ENCODE results near the gene CCDC88C. TPM values are rescaled to one million over a fixed set of nuclear protein-coding genes. Genes with fewer than 3 reads are reported as not detected.
A peak's percentile ranks its signal among the peaks of the same experiment; 100 is the strongest.

The CCDC88C gene
- polyA plus RNA-seq, 3 donors from 2014 or later: 19.5 to 58.2 (median 21.2) TPM

- Mint-ChIP-seq H3K4me1 (peaks cover 58 to 66% of the 10 kb centered on the region in 2 donors), H3K9me3 (no peaks in the 10 kb centered on the region), H3K27ac (peak overlapping the region in 5 of 6 donors; percentile 49 to 100 (median 95)), H3K4me3 (peak overlapping the region in 1 of 5 donors; percentile 3), H3K36me3 (peaks cover 0 to 36% (median 8%) of the 10 kb centered on the region in 3 donors), H3K27me3 (ENCODE audit: low read depth in 3 of 3) (peaks cover 2 to 21% (median 17%) of the 10 kb centered on the region in 3 donors)
- no peak for DNase-seq
These were observed 84.5 kb downstream of the CCDC88C start for GRCh38 chr14:91332986-91333649.

DNA sequence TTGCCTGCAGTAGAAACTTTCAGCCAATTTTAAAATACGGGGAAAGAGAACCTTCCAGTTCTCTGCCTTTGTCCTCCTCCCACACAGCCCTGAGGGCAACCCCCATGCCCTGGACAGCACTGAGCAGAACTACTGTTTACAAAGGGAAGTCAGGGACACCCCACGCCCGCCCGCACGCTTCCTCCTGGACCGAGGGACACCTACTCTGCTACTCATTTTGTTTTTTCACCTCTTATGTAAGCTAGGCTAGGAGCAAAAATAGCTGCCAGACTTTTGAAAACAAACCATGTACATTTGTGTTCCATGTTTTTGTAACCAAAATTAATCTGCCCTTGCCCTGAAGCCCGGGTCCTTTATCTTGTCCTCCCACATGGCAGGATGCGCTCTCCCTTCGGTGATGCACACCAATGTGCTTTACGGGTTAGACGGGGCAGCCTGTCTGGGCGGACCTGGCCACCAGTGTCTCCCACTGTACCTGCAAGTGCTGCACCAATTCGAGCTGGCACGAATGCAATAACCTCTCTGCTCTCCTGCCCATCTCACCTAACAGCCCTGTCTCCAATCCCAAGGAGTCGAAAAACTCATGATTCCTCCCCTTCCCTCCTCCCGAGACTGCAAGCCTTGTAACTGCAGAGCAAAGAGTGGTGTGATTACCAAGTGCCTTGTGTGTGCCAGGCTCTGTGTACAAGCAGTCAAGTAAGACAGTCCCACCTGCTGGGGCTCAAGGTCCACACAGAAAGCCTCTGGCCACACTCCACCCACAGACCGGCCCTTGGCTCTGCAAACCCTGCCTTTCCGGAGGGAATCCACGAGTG lies 85.2 kb downstream of the CCDC88C start:
- Mint-ChIP-seq H3K9me3 (no peaks in the 10 kb centered on the region), H3K36me3 (peaks cover 0 to 36% (median 8%) of the 10 kb centered on the region in 3 donors), H3K4me1 (peaks cover 66 to 74% of the 10 kb centered on the region in 2 donors), H3K4me3 (peak overlapping the region; percentile 6 to 63 (median 46)), H3K27me3 (ENCODE audit: low read depth in 3 of 3) (peaks cover 2 to 25% (median 24%) of the 10 kb centered on the region in 3 donors), H3K27ac (peak overlapping the region; percentile 85 to 100 (median 96))
- DNase-seq: no peak

- Mint-ChIP-seq H3K27me3 (ENCODE audit: low read depth in 3 of 3) (peaks cover 2 to 29% (median 25%) of the 10 kb centered on the region in 3 donors), H3K4me3 (peak overlapping the region in 4 of 5 donors; percentile 48 to 55 (median 50)), H3K36me3 (peaks cover 0 to 40% (median 12%) of the 10 kb centered on the region in 3 donors), H3K4me1 (peaks cover 72 to 80% of the 10 kb centered on the region in 2 donors), H3K27ac (peak overlapping the region; percentile 87 to 100 (median 96)), H3K9me3 (no peaks in the 10 kb centered on the region)
- no peak for DNase-seq
These were observed 85.9 kb downstream of the CCDC88C start for GRCh38 chr14:91331721-91332120.

- Mint-ChIP-seq H3K27ac (peak overlapping the region; percentile 92 to 100 (median 96)), H3K36me3 (peaks cover 0 to 43% (median 13%) of the 10 kb centered on the region in 3 donors), H3K4me3 (peak overlapping the region; percentile 46 to 72 (median 52)), H3K27me3 (ENCODE audit: low read depth in 3 of 3) (peaks cover 2 to 37% (median 25%) of the 10 kb centered on the region in 3 donors), H3K4me1 (peaks cover 81 to 87% of the 10 kb centered on the region in 2 donors), H3K9me3 (no peaks in the 10 kb centered on the region)
- peak in 2 of 3 donors; percentile 32 to 34 for DNase-seq
These were observed 86.8 kb downstream of the CCDC88C start for GRCh38 chr14:91330856-91331255.

DNA sequence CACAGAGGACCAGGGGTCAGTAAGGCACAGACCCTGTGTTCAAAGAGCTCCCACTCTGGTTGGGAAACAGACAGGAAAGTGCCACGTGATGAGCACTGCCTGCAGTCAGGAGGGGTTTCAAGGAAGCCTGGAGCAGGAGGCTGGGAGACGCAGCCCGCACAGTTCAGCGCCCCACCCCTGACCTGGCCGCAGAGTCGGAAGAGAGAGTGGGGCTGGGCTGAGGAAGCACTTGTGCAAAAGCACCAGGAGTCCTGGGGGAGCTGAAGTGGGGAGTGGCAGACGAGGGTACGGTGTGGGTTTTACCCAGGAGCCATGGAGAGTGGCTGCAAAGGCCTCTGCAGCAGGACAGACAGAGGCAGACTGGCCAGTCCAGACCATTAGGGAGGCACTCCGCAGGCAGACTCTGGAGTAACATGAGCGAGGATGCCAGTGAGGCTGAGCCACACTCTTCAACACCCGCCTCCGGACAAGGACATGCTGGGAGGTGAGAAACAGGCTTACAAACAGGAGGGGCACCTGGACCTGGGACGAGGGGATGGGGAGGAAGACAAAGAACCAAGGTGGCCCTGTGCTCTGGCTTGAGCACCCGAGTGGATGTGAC lies 87.4 kb downstream of the CCDC88C start:
- Mint-ChIP-seq H3K27me3 (ENCODE audit: low read depth in 3 of 3) (peaks cover 2 to 41% (median 29%) of the 10 kb centered on the region in 3 donors), H3K9me3 (no peaks in the 10 kb centered on the region), H3K36me3 (peaks cover 0 to 41% (median 7%) of the 10 kb centered on the region in 3 donors), H3K4me3 (peak overlapping the region; percentile 46 to 72 (median 58)), H3K27ac (peak overlapping the region; percentile 92 to 100 (median 96)), H3K4me1 (peaks cover 84 to 87% of the 10 kb centered on the region in 2 donors)
- no peak for DNase-seq

GRCh38 chr14:91329486-91330014 lies 88.1 kb downstream of the CCDC88C start:
- peaks cover 0 to 42% (median 7%) of the 10 kb centered on the region in 3 donors for H3K36me3 Mint-ChIP-seq
- H3K4me1 Mint-ChIP-seq: peaks cover 91 to 94% of the 10 kb centered on the region in 2 donors
- no peak for DNase-seq
- H3K4me3 Mint-ChIP-seq: peak overlapping the region in 2 of 5 donors; percentile 52 to 72
- peaks cover 2 to 44% (median 35%) of the 10 kb centered on the region in 3 donors for H3K27me3 Mint-ChIP-seq (ENCODE audit: low read depth in 3 of 3)
- H3K27ac Mint-ChIP-seq: peak overlapping the region; percentile 92 to 100 (median 96)
- H3K9me3 Mint-ChIP-seq: no peaks in the 10 kb centered on the region

GRCh38 chr14:91328313-91329050 lies 89.1 kb downstream of the CCDC88C start:
- DNase-seq: no peak

DNA sequence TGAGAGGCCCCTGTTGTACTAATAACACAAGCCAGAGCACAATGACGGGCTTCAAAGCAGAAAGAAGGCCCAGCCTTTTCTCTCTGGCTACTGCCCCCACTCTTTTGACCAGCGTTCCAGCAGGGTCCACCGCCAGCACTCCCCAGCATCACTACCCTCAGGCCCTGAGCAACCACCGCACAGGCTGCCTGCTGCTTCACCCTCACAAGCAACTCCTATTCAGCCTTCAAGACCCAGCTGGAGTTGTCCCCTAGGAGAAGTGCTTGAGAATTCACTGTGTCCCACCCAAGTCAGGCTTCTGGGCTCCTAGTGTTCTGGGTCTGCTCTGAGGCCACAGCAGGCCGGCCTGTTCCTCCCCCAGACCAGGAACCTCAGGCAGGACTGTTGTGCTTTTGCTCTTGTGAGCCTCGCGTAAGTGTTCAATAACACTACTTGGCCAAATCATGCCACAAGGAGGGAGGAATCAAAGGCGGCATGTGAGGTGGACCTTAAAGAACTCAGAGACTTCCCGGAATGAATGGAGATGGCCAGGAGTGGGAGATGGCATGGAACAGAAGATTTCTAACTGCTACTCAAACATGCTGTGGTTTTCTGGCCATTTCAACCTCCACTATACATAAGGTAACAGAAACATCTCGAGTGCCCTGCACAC lies 89.8 kb downstream of the CCDC88C start:
- H3K4me3 Mint-ChIP-seq: peak overlapping the region in 1 of 5 donors; percentile 23

More at GRCh38 chr14:91328313-91329050, 89.1 kb downstream of the CCDC88C start:
- Mint-ChIP-seq H3K4me3 (peak overlapping the region in 1 of 5 donors; percentile 30), H3K4me1 (peaks cover 98% of the 10 kb centered on the region in 2 donors), H3K27ac (peak overlapping the region; percentile 95 to 100 (median 99)), H3K36me3 (peaks cover 8 to 48% (median 13%) of the 10 kb centered on the region in 3 donors), H3K27me3 (ENCODE audit: low read depth in 3 of 3) (peaks cover 11 to 53% (median 45%) of the 10 kb centered on the region in 3 donors), H3K9me3 (no peaks in the 10 kb centered on the region)

DNA sequence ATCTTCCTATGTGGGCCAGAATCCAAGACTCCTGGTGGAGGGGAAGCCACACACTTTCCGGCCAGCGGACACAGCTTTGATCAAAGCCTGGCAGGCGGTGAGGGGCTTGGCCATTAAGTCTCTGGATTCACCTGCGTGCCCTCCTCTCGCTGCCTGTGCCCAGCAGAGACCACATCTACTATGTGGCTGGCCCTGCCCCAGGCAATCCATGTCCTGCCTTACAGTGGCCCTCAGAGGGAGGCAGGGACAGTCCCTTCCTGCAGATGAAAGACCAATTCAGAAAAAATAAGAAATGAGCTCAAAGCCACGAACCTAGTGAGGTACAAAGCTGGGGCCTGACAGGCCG lies 90.4 kb downstream of the CCDC88C start:
- H3K4me3 Mint-ChIP-seq: peak overlapping the region in 2 of 5 donors; percentile 14 to 27
- H3K4me1 Mint-ChIP-seq: peaks cover 94 to 97% of the 10 kb centered on the region in 2 donors
- H3K36me3 Mint-ChIP-seq: peaks cover 8 to 43% (median 13%) of the 10 kb centered on the region in 3 donors
- peak overlapping the region; percentile 95 to 100 (median 99) for H3K27ac Mint-ChIP-seq
- H3K27me3 Mint-ChIP-seq (ENCODE audit: low read depth in 3 of 3): peaks cover 12 to 58% (median 48%) of the 10 kb centered on the region in 3 donors
- H3K9me3 Mint-ChIP-seq: no peaks in the 10 kb centered on the region
- DNase-seq: no peak

More for the DNA sequence above, 89.8 kb downstream of the CCDC88C start:
- peaks cover 98% of the 10 kb centered on the region in 2 donors for H3K4me1 Mint-ChIP-seq
- peak overlapping the region; percentile 95 to 100 (median 99) for H3K27ac Mint-ChIP-seq
- peaks cover 8 to 47% (median 13%) of the 10 kb centered on the region in 3 donors for H3K36me3 Mint-ChIP-seq
- peaks cover 12 to 58% (median 50%) of the 10 kb centered on the region in 3 donors for H3K27me3 Mint-ChIP-seq (ENCODE audit: low read depth in 3 of 3)
- no peak for DNase-seq
- H3K9me3 Mint-ChIP-seq: no peaks in the 10 kb centered on the region

DNA sequence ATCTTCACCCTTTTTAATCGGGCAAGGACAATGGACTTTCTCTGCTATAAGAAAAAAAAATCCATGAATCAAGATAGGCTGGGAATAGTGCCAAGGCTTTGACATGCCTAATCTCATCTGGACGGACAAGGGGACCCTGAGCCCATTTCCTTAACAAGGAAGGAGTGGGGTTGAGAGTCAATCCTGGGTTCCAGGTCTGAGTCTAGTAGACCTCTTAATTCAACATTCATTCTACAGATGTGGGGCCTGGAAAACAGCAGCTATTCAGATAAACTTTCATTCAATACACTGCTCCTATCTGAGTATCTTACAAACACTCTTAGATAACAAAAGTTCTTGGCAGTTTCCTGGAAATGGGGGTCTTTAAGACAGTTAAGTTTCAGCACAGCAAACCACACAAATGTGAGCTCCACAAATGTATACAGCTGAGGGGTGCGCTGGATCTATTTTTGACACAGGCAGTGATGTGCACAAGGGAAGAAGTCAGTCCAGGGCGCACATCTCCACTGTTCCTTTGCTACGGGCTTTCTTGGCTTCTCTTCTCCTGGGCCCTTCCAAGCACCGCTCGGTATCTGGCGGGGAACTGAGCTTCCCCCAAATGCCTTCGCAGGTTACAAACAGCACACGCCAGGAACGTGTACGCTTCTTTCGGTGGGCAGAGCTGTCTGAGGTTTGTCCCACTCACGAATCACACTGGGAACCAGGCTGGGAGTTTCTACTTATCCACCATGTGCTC lies 90.9 kb downstream of the CCDC88C start:
- no peak for DNase-seq
- Mint-ChIP-seq H3K27ac (peak overlapping the region; percentile 95 to 100 (median 99)), H3K27me3 (ENCODE audit: low read depth in 3 of 3) (peaks cover 12 to 58% (median 46%) of the 10 kb centered on the region in 3 donors), H3K4me1 (peaks cover 93 to 94% of the 10 kb centered on the region in 2 donors), H3K36me3 (peaks cover 8 to 44% (median 13%) of the 10 kb centered on the region in 3 donors), H3K9me3 (no peaks in the 10 kb centered on the region), H3K4me3 (peak overlapping the region in 3 of 5 donors; percentile 18 to 84 (median 23))

- DNase-seq: peak; percentile 54 to 70 (median 63)
- Mint-ChIP-seq H3K4me1 (peaks cover 75 to 77% of the 10 kb centered on the region in 2 donors), H3K9me3 (no peaks in the 10 kb centered on the region), H3K4me3 (peak overlapping the region; percentile 51 to 85 (median 83)), H3K27ac (peak overlapping the region; percentile 95 to 100 (median 99)), H3K27me3 (ENCODE audit: low read depth in 3 of 3) (peaks cover 10 to 61% (median 49%) of the 10 kb centered on the region in 3 donors), H3K36me3 (peaks cover 8 to 49% (median 13%) of the 10 kb centered on the region in 3 donors)
These were observed 92.7 kb downstream of the CCDC88C start for GRCh38 chr14:91324606-91325575.

All from immature natural killer cell (primary cell).